Tibial nerve (tissue), 4 donors: ENCODE results near the gene NEU4.

ENCODE experiments used
- CTCF ChIP-seq, 5 experiments: fragments of 200-600 bp in 3 of 5; fragments of 450-650 bp in 2 of 5; sonication (generic) in 3 of 5; IDR thresholded peaks; one replicate each; pipeline ENCODE4 v1.5.1; 2016 to 2019; ENCODE audit warnings: antibody characterized with exemption in 5 of 5, mild to moderate bottlenecking in 3 of 5, moderate library complexity in 2 of 5
- EP300 ChIP-seq, 2 donors: sonication (generic); formaldehyde crosslinking; IDR thresholded peaks; one replicate each; pipeline ENCODE4 v1.6.1; 2017; ENCODE audit warnings: antibody characterized with exemption in 2 of 2, mild to moderate bottlenecking in 1 of 2

GRCh38 chr2:241848761-241849615, 40.0 kb downstream of the NEU4 start:
- no peak for TF ChIP-seq CTCF (IDR thresholded peaks at IDR 0.05)
- no peak for TF ChIP-seq EP300 (IDR thresholded peaks at IDR 0.05)
